Measurements from ENCODE around the gene GSTA5.
"Not testable (repeated sequence)": the region's sequence is repeated elsewhere in the genome, so short reads cannot be mapped to it uniquely, and the experiment has no call there.

The GSTA5 gene

DNA sequence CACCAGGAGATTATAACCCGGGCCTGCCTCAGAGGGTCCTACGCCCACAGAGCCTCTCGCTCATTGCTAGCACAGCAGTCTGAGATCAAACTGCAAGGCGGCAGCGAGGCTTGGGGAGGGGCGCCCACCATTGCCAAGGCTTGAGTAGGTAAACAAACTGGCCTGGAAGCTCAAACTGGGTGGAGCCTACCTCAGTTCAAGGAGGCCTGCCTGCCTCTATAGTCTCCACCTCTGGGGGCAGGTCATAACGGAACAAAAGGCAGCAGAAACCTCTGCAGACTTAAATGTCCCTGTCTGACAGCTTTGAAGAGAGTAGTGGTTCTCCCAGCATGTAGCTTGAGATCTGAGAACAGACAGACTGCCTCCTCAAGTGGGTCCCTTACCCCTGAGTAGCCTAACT lies 20.5 kb upstream of the GSTA5 start:
- H3K36me3 Mint-ChIP-seq, H3K9me3 Mint-ChIP-seq, H3K27ac Mint-ChIP-seq, H3K4me3 Mint-ChIP-seq, H3K4me1 Mint-ChIP-seq, CTCF ChIA-PET, DNase-seq: not testable (repeated sequence)
- H3K27me3 Mint-ChIP-seq = peaks cover 22% of the 10 kb centered on the region

DNA sequence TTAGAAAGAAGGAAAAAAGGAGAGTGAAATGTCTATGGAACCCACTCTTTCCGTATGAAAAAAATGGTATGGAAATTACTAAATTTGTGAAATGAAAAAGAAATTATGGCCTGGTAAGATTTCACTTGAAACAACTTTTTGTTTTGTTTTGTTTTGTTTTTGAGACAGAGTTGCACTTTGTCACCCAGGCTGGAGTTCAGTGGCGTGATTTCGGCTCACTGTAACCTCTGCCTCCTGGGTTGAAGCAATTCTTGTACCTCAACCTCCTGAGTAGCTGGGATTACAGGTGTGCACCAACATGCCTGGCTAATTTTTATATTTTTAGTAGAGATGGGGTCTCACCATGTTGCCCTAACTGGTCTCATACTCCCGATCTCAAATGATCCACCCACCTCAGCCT lies 17.8 kb upstream of the GSTA5 start:
- H3K9me3 Mint-ChIP-seq = no peaks in the 10 kb centered on the region
- no peak overlapping the region for H3K4me3 Mint-ChIP-seq
- CTCF ChIA-PET = no interaction called here
- H3K36me3 Mint-ChIP-seq = no peaks in the 10 kb centered on the region
- no peak for DNase-seq
- H3K27ac Mint-ChIP-seq = no peak overlapping the region
- H3K27me3 Mint-ChIP-seq = peaks cover 31% of the 10 kb centered on the region
- H3K4me1 Mint-ChIP-seq = no peaks in the 10 kb centered on the region

DNA sequence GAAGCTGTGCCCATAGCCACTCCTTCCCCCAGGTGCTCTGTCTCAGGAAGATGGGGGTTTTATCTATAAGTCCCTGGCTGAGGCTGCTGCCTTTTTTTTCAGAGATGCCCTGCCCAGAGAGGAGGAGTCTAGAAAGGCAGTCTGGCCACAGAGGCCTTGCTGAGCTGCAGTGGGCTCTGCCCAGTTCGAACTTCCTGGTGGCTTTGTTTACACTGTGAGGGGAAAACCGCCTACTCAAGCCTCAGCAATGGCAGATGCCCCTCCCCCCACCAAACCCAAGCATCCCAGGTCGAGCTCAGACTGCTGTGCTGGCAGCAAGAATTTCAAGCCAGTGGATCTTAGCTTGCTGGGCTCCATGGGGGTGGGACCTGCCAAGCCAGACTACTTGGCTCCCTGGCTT lies 15.5 kb upstream of the GSTA5 start:
- H3K27ac Mint-ChIP-seq, H3K9me3 Mint-ChIP-seq, H3K4me3 Mint-ChIP-seq, DNase-seq, CTCF ChIA-PET, H3K4me1 Mint-ChIP-seq, H3K36me3 Mint-ChIP-seq: not testable (repeated sequence)
- peaks cover 20% of the 10 kb centered on the region for H3K27me3 Mint-ChIP-seq

DNA sequence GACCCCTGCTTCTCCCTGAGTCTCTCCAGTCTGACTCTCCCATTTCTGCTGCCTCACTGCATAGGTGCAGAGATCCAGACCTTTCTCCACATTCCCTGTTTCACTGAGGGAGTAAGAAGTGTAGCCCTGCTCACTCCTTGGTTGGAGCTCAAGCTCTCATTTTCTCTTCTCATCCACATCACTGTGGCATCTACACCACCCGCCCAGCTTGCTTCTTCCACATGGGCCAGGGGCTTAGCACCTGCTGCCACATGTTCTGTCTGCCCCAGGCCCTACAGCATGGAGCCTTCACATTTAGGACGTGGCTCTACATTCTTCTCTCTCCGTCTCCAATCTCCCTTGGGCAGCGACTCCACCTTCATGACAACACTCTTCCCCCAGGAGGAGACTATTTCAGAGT lies 8.5 kb upstream of the GSTA5 start:
- Mint-ChIP-seq H3K4me3 (no peak overlapping the region), H3K36me3 (no peaks in the 10 kb centered on the region), H3K4me1 (no peaks in the 10 kb centered on the region), H3K27ac (no peak overlapping the region), H3K9me3 (no peaks in the 10 kb centered on the region), H3K27me3 (peaks cover 12% of the 10 kb centered on the region)
- CTCF ChIA-PET = interaction anchor here (0.9 kb wide), 1 partner anchor 149 kb away, joined by 3 read pairs; no protein-coding TSS in a partner anchor
- DNase-seq = no peak

DNA sequence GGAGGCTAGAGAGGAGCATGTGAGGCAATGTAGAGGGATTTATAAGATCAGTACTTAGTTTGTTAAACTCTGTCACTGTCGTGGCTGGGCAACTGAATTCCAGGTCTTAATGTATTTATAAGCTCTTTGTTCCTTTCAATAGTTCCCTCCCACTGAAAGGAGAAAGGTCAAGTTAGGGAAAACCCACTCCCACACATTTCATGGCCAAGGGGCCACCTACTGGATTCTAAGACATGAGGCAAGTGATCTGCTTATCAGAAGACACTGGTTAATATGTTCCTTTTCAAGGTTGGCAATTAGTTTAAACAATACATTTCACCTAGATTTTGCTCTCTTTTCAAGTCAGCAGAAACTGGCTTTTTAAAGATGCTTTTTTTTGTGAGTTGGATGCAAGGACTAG lies 5.4 kb upstream of the GSTA5 start:
- Mint-ChIP-seq H3K4me1 (no peaks in the 10 kb centered on the region), H3K27ac (no peak overlapping the region), H3K27me3 (peaks cover 11% of the 10 kb centered on the region), H3K9me3 (no peaks in the 10 kb centered on the region), H3K4me3 (no peak overlapping the region), H3K36me3 (no peaks in the 10 kb centered on the region)
- no peak for DNase-seq
- CTCF ChIA-PET = no interaction called here

DNA sequence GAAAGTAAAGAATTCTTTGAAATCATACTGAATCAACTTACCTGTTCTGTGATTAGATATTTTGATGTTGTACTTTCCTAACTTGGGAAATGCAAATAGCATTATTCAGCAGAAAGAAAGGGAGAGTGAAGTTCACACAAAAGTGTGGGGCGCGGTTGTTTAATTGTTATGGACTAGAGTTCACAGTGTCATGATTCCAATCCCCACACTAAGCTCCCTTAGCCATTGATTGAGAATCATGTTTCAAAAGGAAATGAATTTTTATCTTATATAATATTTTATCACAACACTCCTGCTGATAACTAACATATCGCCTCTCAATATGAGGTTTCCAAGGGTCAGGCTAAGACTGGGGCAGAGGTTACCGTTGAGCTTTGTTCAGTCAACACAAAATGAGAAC lies 3.0 kb upstream of the GSTA5 start:
- H3K4me1 Mint-ChIP-seq = no peaks in the 10 kb centered on the region
- DNase-seq = no peak
- no peak overlapping the region for H3K27ac Mint-ChIP-seq
- H3K27me3 Mint-ChIP-seq = peaks cover 17% of the 10 kb centered on the region
- H3K9me3 Mint-ChIP-seq = no peaks in the 10 kb centered on the region
- H3K4me3 Mint-ChIP-seq = no peak overlapping the region
- H3K36me3 Mint-ChIP-seq = no peaks in the 10 kb centered on the region
- CTCF ChIA-PET = interaction anchor here (0.7 kb wide), 1 partner anchor 119 kb away, joined by 3 read pairs; no protein-coding TSS in a partner anchor

DNA sequence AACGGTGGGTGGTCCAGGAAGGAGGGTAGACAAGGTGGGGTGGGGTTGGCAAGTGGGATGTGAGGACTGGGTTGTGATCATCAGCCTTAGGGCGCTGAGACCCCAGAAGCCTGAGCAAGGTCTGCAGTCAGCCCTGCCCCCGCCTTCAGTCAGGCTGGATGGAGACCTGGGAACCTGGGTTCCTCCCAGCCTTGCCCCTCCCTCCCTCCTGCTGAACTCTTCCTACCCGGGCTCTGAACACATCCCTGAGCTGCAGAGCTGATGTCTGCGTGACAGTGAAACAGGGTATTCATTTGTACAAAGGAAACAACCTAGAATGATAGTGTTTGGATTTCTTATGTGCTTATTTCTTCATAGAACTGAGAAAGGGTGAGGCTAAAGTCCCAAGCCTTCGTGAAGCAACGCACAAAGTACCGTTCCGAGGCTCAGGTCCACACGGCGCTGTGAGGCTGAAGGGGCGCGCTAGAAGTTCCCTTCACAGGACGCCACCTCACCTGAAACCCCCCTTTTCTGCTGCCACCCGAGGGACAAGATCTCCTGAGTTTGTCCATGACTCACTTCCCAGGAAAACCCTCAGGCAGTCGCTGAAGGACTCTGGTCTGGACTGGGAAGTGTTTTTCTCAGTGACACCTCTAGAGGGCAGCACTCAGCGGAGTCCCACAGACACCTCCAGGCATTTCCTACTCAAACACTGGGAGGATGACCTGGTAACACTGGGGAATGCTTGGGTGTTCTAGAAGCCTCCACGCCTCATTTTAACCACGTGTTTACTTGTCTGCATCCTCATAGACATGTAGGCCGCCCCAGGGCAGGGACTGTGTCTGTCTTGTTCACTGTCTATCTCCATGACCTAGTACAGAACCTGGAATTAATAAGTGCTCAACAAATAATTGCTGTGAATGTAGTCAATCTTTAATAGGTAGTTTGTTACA lies 1.2 kb downstream of the GSTA5 start:
- H3K27ac Mint-ChIP-seq = no peak overlapping the region
- H3K4me1 Mint-ChIP-seq = no peaks in the 10 kb centered on the region
- H3K9me3 Mint-ChIP-seq = no peaks in the 10 kb centered on the region
- no peak overlapping the region for H3K4me3 Mint-ChIP-seq
- peak; percentile 59 for DNase-seq
- peaks cover 27% of the 10 kb centered on the region for H3K27me3 Mint-ChIP-seq
- CTCF ChIA-PET = no interaction called here
- no peaks in the 10 kb centered on the region for H3K36me3 Mint-ChIP-seq

DNA sequence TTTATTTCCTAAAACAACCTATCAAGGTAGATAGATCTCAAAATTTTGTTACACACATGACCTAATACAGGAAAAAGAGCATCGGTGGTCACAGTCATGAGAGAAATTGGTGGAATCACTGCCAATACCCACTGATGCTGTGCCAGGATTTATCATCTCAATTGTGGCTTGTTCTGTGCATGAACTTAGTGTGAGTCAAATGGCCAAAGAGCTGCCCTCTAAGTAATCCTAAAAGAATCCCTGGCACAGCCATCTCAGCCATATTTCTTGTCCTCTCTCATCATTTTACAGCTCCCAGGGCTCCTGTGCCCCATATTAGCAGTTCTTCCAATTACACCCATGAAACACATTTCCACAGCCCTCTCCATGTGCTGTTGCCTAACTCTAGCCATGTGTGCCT lies 6.1 kb downstream of the GSTA5 start:
- H3K4me1 Mint-ChIP-seq = no peaks in the 10 kb centered on the region
- no peaks in the 10 kb centered on the region for H3K36me3 Mint-ChIP-seq
- peaks cover 34% of the 10 kb centered on the region for H3K27me3 Mint-ChIP-seq
- H3K9me3 Mint-ChIP-seq = no peaks in the 10 kb centered on the region
- no peak overlapping the region for H3K27ac Mint-ChIP-seq
- no peak for DNase-seq
- H3K4me3 Mint-ChIP-seq = no peak overlapping the region
- CTCF ChIA-PET = no interaction called here

DNA sequence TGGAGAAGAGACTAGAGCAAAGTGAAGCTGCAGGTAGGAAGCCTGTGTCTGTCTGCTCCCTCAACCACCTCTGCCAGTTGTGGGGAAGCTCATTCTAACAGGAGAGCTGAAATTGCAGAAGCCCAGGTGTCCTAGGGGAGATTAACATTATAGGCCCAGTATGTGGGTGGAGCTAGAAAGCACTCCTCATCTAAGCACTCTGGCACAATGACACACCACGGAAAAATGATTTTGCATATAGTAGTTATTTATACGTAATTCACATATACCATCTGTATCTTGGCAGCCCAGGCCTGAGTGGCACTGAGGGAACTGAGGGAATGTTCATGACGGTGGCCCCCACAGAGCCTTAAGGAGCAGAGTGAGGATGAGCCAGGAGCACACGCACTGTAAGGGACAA lies 9.7 kb downstream of the GSTA5 start:
- H3K4me1 Mint-ChIP-seq, H3K36me3 Mint-ChIP-seq, H3K9me3 Mint-ChIP-seq, H3K27ac Mint-ChIP-seq, H3K4me3 Mint-ChIP-seq, CTCF ChIA-PET, DNase-seq: not testable (repeated sequence)
- peaks cover 17% of the 10 kb centered on the region for H3K27me3 Mint-ChIP-seq

DNA sequence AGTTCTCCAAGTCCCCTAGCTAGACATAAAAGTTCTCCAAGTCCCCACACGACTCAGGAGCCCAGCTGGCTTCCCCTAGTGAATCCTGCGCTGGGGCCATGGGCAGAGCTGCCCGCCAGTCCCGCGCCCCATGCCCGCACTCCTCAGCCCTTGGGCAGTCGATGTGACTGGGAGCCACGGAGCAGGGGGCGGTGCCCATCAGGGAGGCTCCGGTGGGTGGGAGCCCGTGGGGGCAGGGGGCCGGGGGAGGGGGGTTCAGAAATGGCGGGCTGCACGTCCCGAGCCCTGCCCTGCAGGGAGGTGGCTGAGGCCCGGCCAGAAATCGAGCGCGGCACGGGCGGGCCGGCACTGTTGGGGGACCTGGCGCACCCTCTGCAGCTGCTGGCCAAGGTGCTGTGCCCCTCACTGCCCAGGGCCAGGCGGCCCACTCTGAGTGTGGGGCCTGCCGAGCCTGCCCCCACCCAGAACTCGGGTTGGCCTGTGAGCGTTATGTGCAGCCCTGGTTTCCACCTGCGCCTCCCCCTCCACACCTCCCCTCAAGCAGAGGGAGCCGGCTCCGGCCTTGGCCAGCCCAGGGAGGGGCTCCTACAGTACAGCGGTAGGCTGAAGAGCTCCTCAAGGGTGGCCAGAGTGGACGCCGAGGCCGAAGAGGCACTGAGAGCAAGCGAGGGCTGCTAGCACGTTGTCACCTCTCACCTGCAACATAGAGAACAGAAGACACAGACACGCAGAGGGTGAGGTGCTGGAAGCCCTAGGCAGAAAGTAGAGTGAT lies 11.4 kb downstream of the GSTA5 start:
- H3K4me3 Mint-ChIP-seq = no peak overlapping the region
- no peaks in the 10 kb centered on the region for H3K9me3 Mint-ChIP-seq
- CTCF ChIA-PET = no interaction called here
- no peaks in the 10 kb centered on the region for H3K4me1 Mint-ChIP-seq
- H3K36me3 Mint-ChIP-seq = no peaks in the 10 kb centered on the region
- peaks cover 26% of the 10 kb centered on the region for H3K27me3 Mint-ChIP-seq
- DNase-seq = no peak
- H3K27ac Mint-ChIP-seq = no peak overlapping the region

DNA sequence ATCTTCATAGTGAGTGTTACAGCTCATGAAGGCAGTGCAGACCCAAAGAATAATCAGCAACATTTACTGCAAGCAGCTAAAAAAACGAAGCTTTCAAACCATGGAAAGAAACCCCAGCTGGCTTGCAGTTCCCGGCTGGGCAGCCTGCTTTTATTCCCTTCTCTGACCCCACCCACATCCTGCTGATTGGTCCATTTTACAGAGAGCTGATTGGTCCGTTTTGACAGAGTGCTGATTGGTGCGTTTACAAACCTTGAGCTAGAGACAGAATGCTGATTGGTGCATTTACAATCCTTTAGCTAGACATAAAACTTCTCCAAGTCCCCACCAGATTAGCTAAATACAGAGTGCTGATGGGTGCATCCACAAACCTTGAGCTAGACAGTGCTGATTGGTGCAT lies 12.0 kb downstream of the GSTA5 start:
- H3K27me3 Mint-ChIP-seq = peaks cover 26% of the 10 kb centered on the region
- DNase-seq, H3K27ac Mint-ChIP-seq, H3K9me3 Mint-ChIP-seq, H3K36me3 Mint-ChIP-seq, CTCF ChIA-PET, H3K4me3 Mint-ChIP-seq, H3K4me1 Mint-ChIP-seq: not testable (repeated sequence)

DNA sequence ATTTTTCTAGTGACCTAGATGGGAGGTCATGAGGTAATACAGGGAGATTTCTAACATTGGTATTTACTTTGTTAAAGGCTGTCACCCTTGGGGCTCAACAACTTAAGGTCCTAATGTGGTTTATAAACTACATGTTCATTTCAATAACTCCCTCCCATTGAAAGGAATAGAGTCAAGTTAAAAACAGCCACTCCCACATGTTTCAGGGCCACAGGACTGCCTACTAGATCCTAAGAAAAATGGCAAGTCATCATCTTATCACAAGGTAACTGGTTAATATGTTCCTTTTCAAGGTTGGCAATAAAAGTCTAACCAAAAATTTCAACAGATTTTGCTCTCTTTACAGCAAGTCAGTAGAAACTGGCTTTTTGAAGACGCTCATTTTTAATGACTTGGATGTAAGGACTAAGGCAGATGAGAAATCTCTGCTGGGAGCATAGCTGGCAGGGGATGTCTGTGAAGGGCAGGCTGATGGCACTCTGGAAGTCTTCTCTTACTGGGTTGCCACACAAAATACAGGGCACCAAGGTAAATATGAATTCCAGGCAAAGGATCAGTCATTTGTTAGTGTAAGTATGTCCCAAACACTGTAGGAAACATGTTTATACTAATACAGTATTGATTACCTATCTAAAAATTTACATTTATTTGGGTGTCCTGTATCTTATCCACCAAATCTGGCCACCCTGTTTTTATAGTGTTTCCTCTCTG lies 13.4 kb downstream of the GSTA5 start:
- H3K36me3 Mint-ChIP-seq, CTCF ChIA-PET, DNase-seq, H3K4me1 Mint-ChIP-seq, H3K9me3 Mint-ChIP-seq, H3K27ac Mint-ChIP-seq, H3K4me3 Mint-ChIP-seq: not testable (repeated sequence)
- H3K27me3 Mint-ChIP-seq = peaks cover 21% of the 10 kb centered on the region

DNA sequence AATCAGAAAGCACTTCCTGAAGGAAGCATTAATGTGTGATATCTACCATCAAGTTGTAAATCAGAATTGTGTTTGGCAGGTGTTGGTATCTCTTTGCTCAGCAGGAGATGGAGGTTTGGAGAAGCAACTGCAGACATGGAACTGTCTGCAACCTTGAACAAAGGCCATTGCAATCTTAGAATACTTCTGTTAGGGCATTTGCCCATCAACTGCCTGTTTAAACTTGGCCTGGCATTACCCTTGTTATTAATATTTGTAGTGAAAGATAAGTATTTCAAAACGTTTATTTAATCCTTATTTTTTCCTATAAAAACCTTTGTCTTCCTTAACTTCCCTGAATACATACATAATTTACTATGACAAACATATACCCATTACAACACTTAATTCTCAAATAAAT lies 14.1 kb downstream of the GSTA5 start:
- H3K4me1 Mint-ChIP-seq = no peaks in the 10 kb centered on the region
- H3K9me3 Mint-ChIP-seq = no peaks in the 10 kb centered on the region
- H3K27me3 Mint-ChIP-seq = peaks cover 19% of the 10 kb centered on the region
- DNase-seq = no peak
- CTCF ChIA-PET = no interaction called here
- H3K27ac Mint-ChIP-seq = no peak overlapping the region
- H3K4me3 Mint-ChIP-seq = no peak overlapping the region
- H3K36me3 Mint-ChIP-seq = no peaks in the 10 kb centered on the region

DNA sequence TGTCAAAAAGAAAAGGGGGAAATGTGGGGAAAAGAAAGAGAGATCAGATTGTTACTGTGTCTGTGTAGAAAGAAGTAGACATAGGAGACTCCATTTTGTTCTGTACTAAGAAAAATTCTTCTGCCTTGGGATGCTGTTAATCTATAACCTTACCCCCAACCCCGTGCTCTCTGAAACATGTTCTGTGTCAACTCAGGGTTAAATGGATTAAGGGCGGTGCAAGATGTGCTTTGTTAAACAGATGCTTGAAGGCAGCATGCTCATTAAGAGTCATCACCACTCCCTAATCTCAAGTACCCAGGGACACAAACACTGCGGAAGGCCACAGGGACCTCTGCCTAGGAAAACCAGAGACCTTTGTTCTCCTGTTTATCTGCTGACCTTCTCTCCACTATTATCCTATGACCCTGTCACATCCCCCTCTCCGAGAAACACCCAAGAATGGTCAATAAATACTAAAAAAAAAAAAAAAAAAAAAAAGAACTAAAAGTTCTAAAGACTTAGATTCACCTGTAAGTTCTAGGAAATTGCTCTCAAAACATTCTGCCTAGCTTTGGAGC lies 14.6 kb downstream of the GSTA5 start:
- DNase-seq, H3K4me1 Mint-ChIP-seq, H3K36me3 Mint-ChIP-seq, H3K4me3 Mint-ChIP-seq, CTCF ChIA-PET, H3K9me3 Mint-ChIP-seq, H3K27ac Mint-ChIP-seq: not testable (repeated sequence)
- H3K27me3 Mint-ChIP-seq = peaks cover 19% of the 10 kb centered on the region

Data from activated naive CD4-positive, alpha-beta T cell treated with anti-CD3 and anti-CD28 coated beads, Interleukin-2, amount 10 ng/mL, durations not matched to agents 7 days and 5 days (primary cell).